Uterus (tissue), 2 donors: ENCODE data around the gene CFAP97D2.

Experiments used
- POLR2A ChIP-seq, 2 donors: fragments of 450-650 bp; IDR thresholded peaks; one replicate each; pipeline ENCODE4 v1.6.1; 2016; ENCODE audit warnings: antibody characterized with exemption in 2 of 2, mild to moderate bottlenecking in 1 of 2, moderate library complexity in 1 of 2
- TF ChIP-seq, protein P1 (sequence below), 4 experiments: fragments of 200-600 bp in 2 of 4; fragments of 450-650 bp in 2 of 4; sonication (generic) in 2 of 4; IDR thresholded peaks; one replicate each; pipeline ENCODE4 v1.5.1; 2016 to 2019; ENCODE audit warnings: antibody characterized with exemption in 4 of 4, mild to moderate bottlenecking in 2 of 4, moderate library complexity in 1 of 4

DNA sequence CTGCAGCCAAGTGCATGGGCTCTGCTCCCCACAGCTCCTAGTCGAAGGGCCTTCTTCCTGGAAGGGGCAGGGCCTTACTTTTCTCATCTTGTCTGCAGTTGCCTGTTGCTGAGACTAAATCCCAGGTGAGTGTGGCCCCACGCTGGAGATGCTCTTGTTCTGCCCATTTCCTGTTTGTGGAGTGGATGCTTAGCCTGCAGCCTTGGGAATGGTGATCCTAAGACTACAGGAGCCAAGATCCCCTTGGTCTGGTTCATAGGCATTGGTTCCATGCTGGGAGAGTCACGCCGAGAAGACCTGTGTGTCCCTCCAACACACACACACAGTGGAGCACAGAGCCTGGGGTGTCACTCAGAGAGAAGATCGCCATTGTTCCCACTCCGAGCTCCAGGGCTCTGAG is 23.5 kb downstream of the CFAP97D2 start:
- TF ChIP-seq, protein P1, sequence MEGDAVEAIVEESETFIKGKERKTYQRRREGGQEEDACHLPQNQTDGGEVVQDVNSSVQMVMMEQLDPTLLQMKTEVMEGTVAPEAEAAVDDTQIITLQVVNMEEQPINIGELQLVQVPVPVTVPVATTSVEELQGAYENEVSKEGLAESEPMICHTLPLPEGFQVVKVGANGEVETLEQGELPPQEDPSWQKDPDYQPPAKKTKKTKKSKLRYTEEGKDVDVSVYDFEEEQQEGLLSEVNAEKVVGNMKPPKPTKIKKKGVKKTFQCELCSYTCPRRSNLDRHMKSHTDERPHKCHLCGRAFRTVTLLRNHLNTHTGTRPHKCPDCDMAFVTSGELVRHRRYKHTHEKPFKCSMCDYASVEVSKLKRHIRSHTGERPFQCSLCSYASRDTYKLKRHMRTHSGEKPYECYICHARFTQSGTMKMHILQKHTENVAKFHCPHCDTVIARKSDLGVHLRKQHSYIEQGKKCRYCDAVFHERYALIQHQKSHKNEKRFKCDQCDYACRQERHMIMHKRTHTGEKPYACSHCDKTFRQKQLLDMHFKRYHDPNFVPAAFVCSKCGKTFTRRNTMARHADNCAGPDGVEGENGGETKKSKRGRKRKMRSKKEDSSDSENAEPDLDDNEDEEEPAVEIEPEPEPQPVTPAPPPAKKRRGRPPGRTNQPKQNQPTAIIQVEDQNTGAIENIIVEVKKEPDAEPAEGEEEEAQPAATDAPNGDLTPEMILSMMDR (IDR thresholded peaks at IDR 0.05): no peak
- no peak for TF ChIP-seq POLR2A (IDR thresholded peaks at IDR 0.05)
